ENCODE measurements around the gene MTCL3.

- TF ChIP-seq CTCF (IDR thresholded peaks at IDR 0.05 in 8 of 11, conservative IDR thresholded peaks at IDR 0.05 in 3 of 11) = no peak
- TF ChIP-seq POLR2A (IDR thresholded peaks at IDR 0.05) = no peak
Measured at GRCh38 chr6:127458222-127458621, 60.9 kb downstream of the MTCL3 start.

Measured in spleen (tissue), 7 donors.